Activated CD4-positive, alpha-beta memory T cell treated with anti-CD3 and anti-CD28 coated beads for 36 hours (primary cell): ENCODE measurements around the gene RAPGEF5. TPM values are rescaled to one million over a fixed set of nuclear protein-coding genes. Genes with fewer than 3 reads are reported as not detected.

Experiments
- CTCF ChIA-PET: fragments of 350-600 bp; sonication (Branson Sonifier 250); formaldehyde crosslinking; loops from one replicate; lab custom pipeline; 2021; ENCODE audit warnings: antibody characterized with exemption, inconsistent platforms; lab: Charles Lee
- POLR2A ChIA-PET: fragments of 350-600 bp; sonication (Branson Sonifier 250); formaldehyde crosslinking; loops from one replicate; lab custom pipeline; 2021; ENCODE audit warnings: antibody characterized with exemption; lab: Charles Lee
- DNase-seq: peaks from one replicate; pipeline ENCODE4 v3.0.0-alpha.2; 2020
- H3K27ac Mint-ChIP-seq: one replicate; pipeline ENCODE4 v1.8.0; 2021; ENCODE audit warnings: mixed read lengths
- H3K27me3 Mint-ChIP-seq: one replicate; pipeline ENCODE4 v1.8.0; 2021; ENCODE audit warnings: mixed read lengths
- H3K36me3 Mint-ChIP-seq: one replicate; pipeline ENCODE4 v1.8.0; 2021; ENCODE audit warnings: mixed read lengths
- H3K4me1 Mint-ChIP-seq: one replicate; pipeline ENCODE4 v1.8.0; 2021; ENCODE audit warnings: low read depth, mixed read lengths
- H3K4me3 Mint-ChIP-seq: one replicate; pipeline ENCODE4 v1.8.0; 2021; ENCODE audit warnings: mild to moderate bottlenecking, mixed read lengths
- H3K9me3 Mint-ChIP-seq: one replicate; pipeline ENCODE4 v1.8.0; 2021; ENCODE audit warnings: mixed read lengths
- intact Hi-C: fragments of 100-400 bp; cut with micrococcal nuclease; formaldehyde crosslinking; loops from one replicate; pipeline ENCODE4 v1.15.1; 2023
- total RNA-seq, 2 experiments: library from RNA; stranded (reverse); gene quantifications; one replicate each; pipeline ENCODE4 v1.2.3, GENCODE V29; 2021

The RAPGEF5 gene
- total RNA-seq, 2 experiments from 2014 or later, result 0.27 to 0.29 TPM

DNA sequence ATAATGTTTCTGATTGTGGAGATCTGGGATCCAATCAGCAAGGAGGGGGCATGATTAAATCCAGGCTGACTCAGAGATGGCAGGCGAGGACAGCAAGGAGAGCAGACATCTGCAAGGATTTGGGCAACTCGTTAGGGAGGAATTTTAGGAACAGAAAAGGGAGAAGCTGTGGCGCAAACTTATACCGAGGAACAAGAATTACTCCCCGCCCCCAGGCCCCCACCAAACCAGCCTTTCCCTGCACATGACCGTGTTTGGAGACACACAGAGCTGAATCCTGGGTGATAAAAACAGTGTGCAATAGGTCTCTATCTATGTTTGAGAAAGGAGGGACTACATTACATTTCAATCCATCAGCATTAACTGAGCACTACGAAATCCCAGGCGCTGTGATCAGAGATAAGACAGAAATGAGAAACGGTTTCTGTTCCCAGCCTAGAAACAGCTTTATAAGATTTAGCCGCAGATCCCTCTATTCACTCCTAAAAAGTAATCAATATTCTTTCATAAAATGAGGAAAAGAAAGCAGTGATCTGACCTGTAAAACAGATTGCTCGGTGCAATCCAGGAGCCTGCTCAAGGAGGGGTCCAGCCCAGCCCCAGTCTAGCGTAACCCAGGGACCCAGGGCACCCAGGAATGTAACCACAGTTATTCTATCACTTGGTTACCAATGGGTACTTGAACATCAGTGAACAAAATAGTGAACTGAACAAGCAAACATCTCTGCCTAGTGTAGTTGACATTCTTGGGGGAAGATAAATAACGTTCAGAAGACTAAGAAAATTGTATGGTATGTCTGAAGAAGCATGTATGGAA lies 37.2 kb upstream of the RAPGEF5 start:
- H3K4me1 Mint-ChIP-seq, result no peaks in the 10 kb centered on the region
- no peaks in the 10 kb centered on the region for H3K9me3 Mint-ChIP-seq
- no peak for DNase-seq
- no peaks in the 10 kb centered on the region for H3K36me3 Mint-ChIP-seq
- intact Hi-C loops, result no loop called here
- ChIA-PET POLR2A (no interaction called here), CTCF (no interaction called here)
- no peak overlapping the region for H3K27ac Mint-ChIP-seq
- H3K4me3 Mint-ChIP-seq, result no peak overlapping the region
- H3K27me3 Mint-ChIP-seq, result no peaks in the 10 kb centered on the region

DNA sequence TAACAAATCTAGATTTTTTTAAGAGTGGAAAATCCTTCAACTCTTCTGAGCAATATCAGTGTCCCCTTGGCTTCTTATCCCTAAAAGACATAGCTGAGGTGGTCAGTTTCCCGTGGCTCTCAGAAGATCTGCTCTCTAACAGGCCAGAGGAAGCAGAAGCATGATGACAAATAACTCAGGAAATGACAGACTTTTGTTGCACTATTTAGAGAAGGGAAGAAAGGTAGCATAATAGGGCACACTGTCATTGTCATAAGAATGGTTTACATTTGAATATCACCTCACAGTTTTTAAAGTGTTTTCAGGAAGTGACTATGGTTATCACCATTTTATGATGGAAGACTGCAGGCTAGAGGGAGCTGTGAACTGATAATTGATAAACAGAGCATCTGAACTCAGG lies 33.6 kb upstream of the RAPGEF5 start:
- no peaks in the 10 kb centered on the region for H3K9me3 Mint-ChIP-seq
- DNase-seq, result no peak
- ChIA-PET CTCF (no interaction called here), POLR2A (no interaction called here)
- no peaks in the 10 kb centered on the region for H3K4me1 Mint-ChIP-seq
- no peak overlapping the region for H3K4me3 Mint-ChIP-seq
- H3K27me3 Mint-ChIP-seq, result no peaks in the 10 kb centered on the region
- no peak overlapping the region for H3K27ac Mint-ChIP-seq
- intact Hi-C loops, result no loop called here
- no peaks in the 10 kb centered on the region for H3K36me3 Mint-ChIP-seq

DNA sequence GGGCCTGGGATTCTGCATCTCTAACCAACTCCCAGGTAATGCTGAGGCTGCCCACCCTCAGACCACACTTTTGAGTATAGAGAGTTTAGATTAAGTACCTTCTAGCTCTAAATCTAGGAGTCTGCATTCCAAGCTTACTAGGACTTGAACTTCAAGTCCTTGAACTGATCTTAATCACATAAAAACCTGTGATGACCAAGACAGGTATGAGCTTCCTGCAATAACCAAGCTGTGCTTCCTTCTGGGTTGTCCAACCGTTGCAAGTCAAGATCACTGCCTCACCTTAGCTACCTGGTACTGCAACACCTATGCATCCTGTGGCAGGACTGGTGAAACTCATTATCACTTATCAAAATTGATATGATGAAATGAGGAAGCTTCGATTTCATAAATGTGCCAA lies 32.9 kb upstream of the RAPGEF5 start:
- no peaks in the 10 kb centered on the region for H3K27me3 Mint-ChIP-seq
- intact Hi-C loops, result no loop called here
- CTCF ChIA-PET, result no interaction called here

DNA sequence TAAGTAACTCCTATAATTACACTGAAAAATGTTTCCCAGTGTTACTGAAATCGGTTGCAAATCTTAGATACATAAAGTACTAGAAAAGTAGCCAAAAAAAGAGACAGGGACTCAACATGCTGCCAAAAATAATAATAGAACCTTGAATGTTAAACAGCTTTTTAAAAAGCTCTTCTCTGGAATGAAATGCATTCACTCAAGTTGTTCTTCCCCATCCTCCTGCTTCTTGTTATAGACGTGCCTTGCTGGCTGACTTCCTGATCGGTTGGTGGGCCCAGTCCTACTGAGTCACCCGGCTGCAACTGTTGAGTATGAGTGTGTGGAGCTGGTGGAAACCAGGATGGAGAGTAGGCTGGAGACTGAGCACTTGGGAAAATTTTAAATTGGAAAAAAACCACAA lies 30.6 kb upstream of the RAPGEF5 start:
- no peaks in the 10 kb centered on the region for H3K4me1 Mint-ChIP-seq
- H3K27ac Mint-ChIP-seq, result no peak overlapping the region
- no peak for DNase-seq
- CTCF ChIA-PET, result no interaction called here
- intact Hi-C loops, result no loop called here
- H3K4me3 Mint-ChIP-seq, result no peak overlapping the region
- POLR2A ChIA-PET, result no interaction called here
- no peaks in the 10 kb centered on the region for H3K27me3 Mint-ChIP-seq
- H3K9me3 Mint-ChIP-seq, result no peaks in the 10 kb centered on the region
- H3K36me3 Mint-ChIP-seq, result no peaks in the 10 kb centered on the region

More for the DNA sequence above, 32.9 kb upstream of the RAPGEF5 start:
- H3K36me3 Mint-ChIP-seq, result no peaks in the 10 kb centered on the region
- no peaks in the 10 kb centered on the region for H3K9me3 Mint-ChIP-seq
- no peak for DNase-seq
- no peak overlapping the region for H3K4me3 Mint-ChIP-seq
- H3K27ac Mint-ChIP-seq, result no peak overlapping the region
- no peaks in the 10 kb centered on the region for H3K4me1 Mint-ChIP-seq
- POLR2A ChIA-PET, result no interaction called here

DNA sequence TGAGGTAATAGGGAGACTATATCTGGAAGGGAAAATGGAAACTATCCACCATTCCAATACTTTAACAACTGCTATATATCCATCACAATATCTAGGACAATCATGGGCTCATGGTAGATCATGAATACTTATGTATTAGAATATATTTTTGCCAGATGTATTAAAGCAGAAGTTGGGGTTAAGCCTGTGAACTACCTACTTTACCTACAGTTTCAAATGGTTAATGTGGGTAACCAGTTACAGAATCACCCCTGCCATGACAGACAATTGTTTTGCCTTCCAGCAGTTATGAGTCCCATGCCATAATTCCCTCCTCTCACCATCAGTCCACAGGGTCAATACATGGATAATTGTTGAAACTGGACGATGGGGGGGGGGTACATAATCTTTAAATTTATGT lies 29.9 kb upstream of the RAPGEF5 start:
- Mint-ChIP-seq H3K27ac (no peak overlapping the region), H3K36me3 (no peaks in the 10 kb centered on the region), H3K4me1 (no peaks in the 10 kb centered on the region), H3K27me3 (no peaks in the 10 kb centered on the region), H3K4me3 (no peak overlapping the region), H3K9me3 (no peaks in the 10 kb centered on the region)
- intact Hi-C loops, result no loop called here
- ChIA-PET POLR2A (no interaction called here), CTCF (no interaction called here)
- DNase-seq, result no peak

DNA sequence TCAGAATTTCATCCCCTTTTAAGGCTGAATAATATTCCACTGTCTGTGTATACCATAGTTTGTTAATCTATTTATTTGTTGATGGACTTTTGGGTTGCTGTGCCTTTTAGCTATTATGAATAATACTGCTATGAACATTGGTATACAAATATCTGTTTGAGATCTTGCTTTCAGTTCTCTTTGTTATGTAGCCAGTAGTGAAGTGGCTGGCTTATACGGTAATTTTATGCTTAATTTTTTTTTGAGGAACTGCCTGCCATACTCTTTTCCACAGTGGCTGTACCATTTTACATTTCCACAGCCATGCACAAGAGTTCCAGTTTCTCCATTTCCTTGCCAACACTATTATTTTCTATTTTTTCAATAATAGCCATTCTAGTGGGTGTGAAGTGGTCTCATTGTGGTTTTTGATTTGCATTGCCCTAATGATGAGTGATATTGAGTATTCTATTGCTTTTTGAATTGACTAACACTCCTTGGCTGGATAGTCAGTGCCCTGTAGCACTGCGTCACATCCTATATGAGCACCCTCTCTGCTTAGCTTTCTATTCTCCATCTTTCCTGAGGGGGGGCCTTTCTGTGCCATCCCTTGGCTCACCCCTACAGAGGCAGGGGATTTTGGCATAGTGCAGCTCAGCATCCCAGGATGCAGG lies 29.4 kb upstream of the RAPGEF5 start:
- H3K36me3 Mint-ChIP-seq, result no peaks in the 10 kb centered on the region
- H3K4me3 Mint-ChIP-seq, result no peak overlapping the region
- ChIA-PET POLR2A (no interaction called here), CTCF (no interaction called here)
- H3K4me1 Mint-ChIP-seq, result no peaks in the 10 kb centered on the region
- no peak for DNase-seq
- no peak overlapping the region for H3K27ac Mint-ChIP-seq
- intact Hi-C loops, result no loop called here
- H3K9me3 Mint-ChIP-seq, result no peaks in the 10 kb centered on the region
- H3K27me3 Mint-ChIP-seq, result peaks cover under 1% of the 10 kb centered on the region

DNA sequence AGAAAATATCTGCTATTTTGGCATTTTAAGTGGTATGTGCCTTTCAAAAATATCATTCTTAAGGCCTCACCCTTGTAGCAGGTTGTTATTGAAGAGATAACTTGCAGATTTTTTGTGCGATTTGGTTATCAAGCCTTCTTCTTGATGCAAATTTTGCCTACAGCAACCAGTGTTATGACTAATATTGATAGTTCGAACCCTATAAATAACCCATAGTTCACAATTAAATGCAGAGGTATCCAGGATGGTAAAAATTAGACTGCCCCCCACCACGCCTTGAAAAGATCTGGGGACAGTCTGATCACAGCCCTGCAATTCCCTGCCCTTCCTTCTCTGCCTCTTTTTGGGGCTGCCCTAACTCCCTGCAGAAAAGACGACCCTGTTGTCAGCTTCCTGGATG lies 28.4 kb upstream of the RAPGEF5 start:
- intact Hi-C loops, result no loop called here
- H3K36me3 Mint-ChIP-seq, result no peaks in the 10 kb centered on the region

DNA sequence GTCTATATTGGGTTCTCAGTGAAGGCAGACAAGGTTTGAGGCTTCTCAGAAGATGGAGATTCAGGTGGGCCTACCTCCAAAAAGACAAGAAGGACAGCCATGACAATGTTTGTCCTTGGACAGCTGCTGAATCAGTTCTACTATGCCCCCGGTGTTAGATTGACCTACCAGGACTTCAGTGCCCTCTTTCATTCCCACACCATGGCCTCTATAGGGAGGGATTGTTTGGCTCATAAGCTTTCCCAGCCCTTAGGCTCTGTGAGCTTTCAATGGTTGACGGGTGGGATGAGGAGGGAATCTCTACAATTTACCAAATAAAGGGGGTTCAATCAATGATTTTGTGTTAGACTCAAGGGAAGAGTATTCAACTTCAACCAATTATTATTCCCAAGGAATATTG lies 23.4 kb upstream of the RAPGEF5 start:
- no peak overlapping the region for H3K27ac Mint-ChIP-seq
- H3K27me3 Mint-ChIP-seq, result peaks cover 4% of the 10 kb centered on the region
- intact Hi-C loops, result no loop called here
- H3K4me1 Mint-ChIP-seq, result no peaks in the 10 kb centered on the region
- H3K36me3 Mint-ChIP-seq, result no peaks in the 10 kb centered on the region
- DNase-seq, result no peak
- ChIA-PET CTCF (interaction anchor here (0.6 kb wide), 1 partner anchor 103 kb away, joined by 4 read pairs; no protein-coding TSS in a partner anchor), POLR2A (no interaction called here)
- no peaks in the 10 kb centered on the region for H3K9me3 Mint-ChIP-seq
- no peak overlapping the region for H3K4me3 Mint-ChIP-seq

More for the DNA sequence above, 28.4 kb upstream of the RAPGEF5 start:
- Mint-ChIP-seq H3K27me3 (peaks cover 3% of the 10 kb centered on the region), H3K4me1 (no peaks in the 10 kb centered on the region), H3K27ac (no peak overlapping the region), H3K9me3 (no peaks in the 10 kb centered on the region), H3K4me3 (no peak overlapping the region)
- CTCF ChIA-PET, result no interaction called here
- POLR2A ChIA-PET, result no interaction called here
- no peak for DNase-seq

DNA sequence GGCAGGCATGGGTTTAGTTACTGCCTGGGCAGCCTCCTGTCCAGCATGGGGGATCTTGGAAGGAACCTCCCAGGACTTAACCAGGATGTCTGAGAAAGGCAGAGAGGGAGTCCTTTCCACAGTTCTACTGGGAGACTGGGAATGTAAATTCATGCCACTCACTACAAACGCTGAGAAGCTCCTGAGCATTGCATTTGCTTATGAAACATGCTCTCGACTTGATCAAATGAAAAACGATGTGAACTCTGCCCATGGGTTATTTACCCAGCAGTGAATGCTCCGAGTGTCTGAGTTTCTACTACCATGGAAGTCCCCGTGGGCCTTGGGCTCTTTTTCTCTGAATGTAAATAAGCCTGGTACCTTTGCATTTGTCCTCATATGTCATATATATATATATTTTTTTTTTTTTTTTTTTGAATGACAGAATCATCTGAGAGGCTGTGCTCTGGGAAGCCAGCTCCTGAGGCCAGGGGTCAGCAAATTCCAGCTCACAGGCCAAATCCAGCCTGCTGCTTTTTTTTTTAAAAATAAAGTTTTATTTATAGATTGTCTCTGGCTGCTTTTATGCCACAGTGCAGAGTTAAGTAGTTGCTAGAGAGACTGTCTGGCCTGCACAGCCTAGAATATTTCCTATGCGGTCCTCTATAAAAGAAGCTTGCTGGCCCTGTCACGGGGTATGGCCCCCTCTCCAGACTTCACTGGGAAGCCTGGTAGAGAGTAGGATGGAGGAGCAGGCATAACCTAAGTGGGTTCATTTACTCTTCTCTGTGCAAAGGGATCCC lies 21.4 kb upstream of the RAPGEF5 start:
- H3K4me1 Mint-ChIP-seq, result no peaks in the 10 kb centered on the region
- POLR2A ChIA-PET, result no interaction called here
- peaks cover 4% of the 10 kb centered on the region for H3K27me3 Mint-ChIP-seq
- intact Hi-C loops, result no loop called here
- CTCF ChIA-PET, result no interaction called here
- H3K4me3 Mint-ChIP-seq, result no peak overlapping the region
- H3K9me3 Mint-ChIP-seq, result no peaks in the 10 kb centered on the region
- no peak overlapping the region for H3K27ac Mint-ChIP-seq
- no peaks in the 10 kb centered on the region for H3K36me3 Mint-ChIP-seq
- DNase-seq, result no peak

DNA sequence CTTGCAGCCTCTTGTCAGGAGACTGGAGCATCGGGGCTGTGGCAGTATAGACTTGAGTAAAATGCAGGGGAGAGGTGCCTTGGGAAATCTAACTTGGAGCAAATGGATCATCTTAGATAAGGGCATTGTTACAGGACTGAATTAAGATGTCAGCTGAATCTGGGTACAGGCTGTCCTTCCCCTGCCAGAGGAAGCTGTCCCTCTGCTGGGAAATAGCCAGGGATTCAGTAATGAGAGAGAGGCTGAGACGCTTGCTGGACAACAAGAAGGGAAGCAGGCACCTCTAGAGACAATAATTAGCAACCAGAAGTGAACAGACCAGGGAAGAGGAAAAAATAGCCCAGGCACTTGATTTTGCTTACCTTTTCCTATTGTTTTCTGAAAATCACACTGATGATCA lies 20.7 kb upstream of the RAPGEF5 start:
- intact Hi-C loops, result no loop called here
- H3K9me3 Mint-ChIP-seq, result no peaks in the 10 kb centered on the region
- no peak for DNase-seq
- ChIA-PET POLR2A (no interaction called here), CTCF (no interaction called here)
- H3K4me1 Mint-ChIP-seq, result no peaks in the 10 kb centered on the region
- H3K27me3 Mint-ChIP-seq, result peaks cover 4% of the 10 kb centered on the region
- no peak overlapping the region for H3K4me3 Mint-ChIP-seq
- no peaks in the 10 kb centered on the region for H3K36me3 Mint-ChIP-seq
- H3K27ac Mint-ChIP-seq, result no peak overlapping the region

DNA sequence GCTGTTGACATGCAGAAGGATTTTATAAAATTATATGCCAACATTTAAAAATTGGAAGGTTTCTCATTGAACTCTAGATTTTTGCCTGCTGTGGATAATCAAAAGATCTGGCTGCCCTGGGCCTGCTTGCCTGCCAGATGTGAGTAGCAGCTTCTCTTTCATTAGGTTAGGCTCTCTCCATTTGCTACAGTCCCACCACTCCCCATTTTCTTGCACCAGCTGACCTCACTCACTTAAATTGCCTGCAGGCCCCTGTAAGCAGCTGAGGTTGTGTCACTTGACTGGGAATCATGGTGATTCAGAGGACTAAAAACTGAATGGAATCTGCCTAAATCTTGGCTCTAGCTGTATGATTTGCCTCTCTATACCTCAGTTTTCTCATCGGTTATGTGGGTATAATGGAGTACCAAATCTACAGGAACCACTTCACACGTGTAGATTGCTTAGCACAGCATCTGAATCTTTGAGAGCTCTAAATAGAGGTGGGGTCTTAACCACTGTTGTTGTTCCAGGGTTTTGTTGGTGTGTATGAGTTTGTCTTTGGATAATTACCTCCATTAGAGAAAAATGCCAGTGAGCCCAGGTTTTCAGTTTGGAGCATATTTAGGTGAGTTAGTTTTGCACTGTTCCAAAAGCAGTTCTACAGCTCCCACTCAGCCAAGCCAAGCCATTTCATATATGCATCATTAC lies 18.6 kb upstream of the RAPGEF5 start:
- H3K27me3 Mint-ChIP-seq, result peaks cover 2% of the 10 kb centered on the region
- intact Hi-C loops, result no loop called here
- no peak overlapping the region for H3K4me3 Mint-ChIP-seq

DNA sequence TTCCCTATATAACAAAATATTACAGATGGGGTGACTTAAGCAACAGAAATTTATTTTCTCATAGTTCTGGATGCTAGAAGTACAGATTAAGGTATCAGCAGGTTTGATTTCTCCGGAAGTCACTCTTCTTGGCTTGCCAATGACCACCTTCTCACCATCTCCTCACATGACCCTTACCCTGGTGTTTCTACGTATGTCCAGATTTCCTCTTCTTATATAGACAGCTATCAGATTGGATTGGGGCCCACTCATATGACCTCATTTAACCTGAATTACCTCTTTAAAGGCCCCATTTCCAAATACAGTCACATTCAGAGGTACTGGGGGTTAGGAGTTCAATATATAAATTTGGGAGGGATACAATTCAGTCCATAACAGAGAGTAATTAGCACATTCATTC lies 17.0 kb upstream of the RAPGEF5 start:
- no peak overlapping the region for H3K4me3 Mint-ChIP-seq
- no peak for DNase-seq
- no peaks in the 10 kb centered on the region for H3K36me3 Mint-ChIP-seq
- ChIA-PET CTCF (no interaction called here), POLR2A (no interaction called here)
- H3K27me3 Mint-ChIP-seq, result peaks cover 5% of the 10 kb centered on the region
- intact Hi-C loops, result no loop called here
- no peaks in the 10 kb centered on the region for H3K9me3 Mint-ChIP-seq
- H3K27ac Mint-ChIP-seq, result no peak overlapping the region
- no peaks in the 10 kb centered on the region for H3K4me1 Mint-ChIP-seq

More for the DNA sequence above, 18.6 kb upstream of the RAPGEF5 start:
- ChIA-PET CTCF (interaction anchor here (0.8 kb wide), 1 partner anchor 272 kb away, joined by 3 read pairs; no protein-coding TSS in a partner anchor), POLR2A (no interaction called here)
- Mint-ChIP-seq H3K4me1 (no peaks in the 10 kb centered on the region), H3K36me3 (no peaks in the 10 kb centered on the region), H3K9me3 (no peaks in the 10 kb centered on the region), H3K27ac (no peak overlapping the region)
- no peak for DNase-seq
